ENCODE measurements around the gene DAO. TPM values are rescaled to one million over a fixed set of nuclear protein-coding genes. Genes with fewer than 3 reads are reported as not detected.
A peak's percentile ranks its signal among the peaks of the same experiment; 100 is the strongest.

Gene DAO
- total RNA-seq, 1 experiment from 2014 or later, result not detected

DNA sequence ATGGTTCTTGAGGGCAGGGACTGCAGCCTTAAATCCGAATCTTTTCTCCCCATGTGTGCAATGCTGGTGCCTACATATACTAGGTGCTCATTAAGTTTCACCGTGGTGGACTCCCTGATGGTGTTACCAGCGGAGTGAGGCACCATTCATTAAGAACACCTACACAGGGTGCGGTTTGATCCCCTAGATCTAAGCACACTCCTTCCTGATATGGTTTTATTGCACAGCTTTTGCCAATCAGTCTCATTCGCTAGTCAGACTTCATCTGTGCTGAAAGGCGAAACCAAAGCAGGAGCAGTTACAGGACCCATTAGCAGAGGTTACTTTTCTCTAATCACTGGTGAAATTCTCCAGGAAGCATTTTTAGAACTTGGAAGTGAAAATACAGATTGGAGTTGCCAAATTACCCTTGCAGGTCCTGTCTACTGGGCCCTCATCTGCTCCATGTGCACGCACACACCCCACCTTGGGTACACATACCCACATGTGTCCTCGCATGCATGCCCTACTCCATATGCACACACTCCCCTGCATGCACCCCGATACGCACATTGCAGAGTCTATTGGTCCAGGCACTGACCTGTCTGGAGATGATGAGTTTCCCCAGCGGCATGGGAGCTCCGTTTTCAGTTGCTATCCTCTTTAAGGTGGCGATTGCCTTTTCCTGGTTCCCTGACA is 58.5 kb downstream of the DAO start:
- TF ChIP-seq, protein P1, sequence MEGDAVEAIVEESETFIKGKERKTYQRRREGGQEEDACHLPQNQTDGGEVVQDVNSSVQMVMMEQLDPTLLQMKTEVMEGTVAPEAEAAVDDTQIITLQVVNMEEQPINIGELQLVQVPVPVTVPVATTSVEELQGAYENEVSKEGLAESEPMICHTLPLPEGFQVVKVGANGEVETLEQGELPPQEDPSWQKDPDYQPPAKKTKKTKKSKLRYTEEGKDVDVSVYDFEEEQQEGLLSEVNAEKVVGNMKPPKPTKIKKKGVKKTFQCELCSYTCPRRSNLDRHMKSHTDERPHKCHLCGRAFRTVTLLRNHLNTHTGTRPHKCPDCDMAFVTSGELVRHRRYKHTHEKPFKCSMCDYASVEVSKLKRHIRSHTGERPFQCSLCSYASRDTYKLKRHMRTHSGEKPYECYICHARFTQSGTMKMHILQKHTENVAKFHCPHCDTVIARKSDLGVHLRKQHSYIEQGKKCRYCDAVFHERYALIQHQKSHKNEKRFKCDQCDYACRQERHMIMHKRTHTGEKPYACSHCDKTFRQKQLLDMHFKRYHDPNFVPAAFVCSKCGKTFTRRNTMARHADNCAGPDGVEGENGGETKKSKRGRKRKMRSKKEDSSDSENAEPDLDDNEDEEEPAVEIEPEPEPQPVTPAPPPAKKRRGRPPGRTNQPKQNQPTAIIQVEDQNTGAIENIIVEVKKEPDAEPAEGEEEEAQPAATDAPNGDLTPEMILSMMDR (conservative IDR thresholded peaks at IDR 0.05; ENCODE audit: low read depth, low read length), result no peak
- no peak for TF ChIP-seq EZH2 (IDR thresholded peaks at IDR 0.05; ENCODE audit: borderline replicate concordance, low read depth, low read length, poor library complexity, severe bottlenecking)
- H3K36me3 ChIP-seq (ENCODE audit: insufficient read depth, low read length, poor library complexity, severe bottlenecking), result no peaks in the 10 kb centered on the region
- CTCF ChIA-PET, result no interaction called here
- no peak overlapping the region for H3K4me3 ChIP-seq (ENCODE audit: low read depth, low read length, poor library complexity, severe bottlenecking)
- H3K27ac ChIP-seq (ENCODE audit: low read depth, low read length, poor library complexity, severe bottlenecking), result no peak overlapping the region
- POLR2A ChIA-PET (ENCODE audit: low non-redundant PET), result no interaction called here
- no peak for DNase-seq (ENCODE audit: low spot score)
- intact Hi-C loops (cut with micrococcal nuclease; ENCODE audit: unreplicated experiment), result no loop called here
- H3K4me1 ChIP-seq (ENCODE audit: insufficient read depth, low read length, poor library complexity, severe bottlenecking), result no peaks in the 10 kb centered on the region
- no TSS peak for BruUV-seq (replicated peaks)
- no peaks in the 10 kb centered on the region for H3K9me3 ChIP-seq (ENCODE audit: low read depth, low read length, poor library complexity, severe bottlenecking)
- peaks cover 41% of the 10 kb centered on the region for H3K27me3 ChIP-seq (replicated peaks; ENCODE audit: insufficient read depth, low read depth, low read length, poor library complexity)

DNA sequence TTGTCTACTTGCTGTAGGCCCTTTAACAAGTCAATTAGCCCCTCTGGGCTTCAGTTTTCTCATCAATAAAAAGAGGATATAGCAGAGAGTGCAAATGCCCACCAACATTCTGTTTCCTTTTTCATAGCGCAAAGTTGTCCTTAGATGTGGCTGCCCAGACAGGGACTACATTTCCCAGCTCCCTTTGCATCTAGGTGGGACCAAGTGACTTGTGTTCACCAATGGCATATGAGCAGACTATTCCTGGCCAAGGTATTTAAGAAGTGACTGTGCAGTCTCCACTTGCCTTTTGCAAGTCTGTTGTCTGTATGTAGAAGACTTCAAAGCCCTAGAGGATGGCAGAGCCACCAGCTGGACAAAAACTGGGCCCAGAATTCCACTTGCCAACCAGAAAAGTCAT is 59.7 kb downstream of the DAO start:
- CTCF ChIA-PET, result no interaction called here
- no peaks in the 10 kb centered on the region for H3K4me1 ChIP-seq (ENCODE audit: insufficient read depth, low read length, poor library complexity, severe bottlenecking)
- H3K4me3 ChIP-seq (ENCODE audit: low read depth, low read length, poor library complexity, severe bottlenecking), result no peak overlapping the region
- POLR2A ChIA-PET (ENCODE audit: low non-redundant PET), result no interaction called here
- H3K27ac ChIP-seq (ENCODE audit: low read depth, low read length, poor library complexity, severe bottlenecking), result no peak overlapping the region
- no peaks in the 10 kb centered on the region for H3K9me3 ChIP-seq (ENCODE audit: low read depth, low read length, poor library complexity, severe bottlenecking)
- TF ChIP-seq, protein P1 (conservative IDR thresholded peaks at IDR 0.05; ENCODE audit: low read depth, low read length), result no peak
- no peak for TF ChIP-seq EZH2 (IDR thresholded peaks at IDR 0.05; ENCODE audit: borderline replicate concordance, low read depth, low read length, poor library complexity, severe bottlenecking)
- BruUV-seq (replicated peaks), result no TSS peak
- H3K36me3 ChIP-seq (ENCODE audit: insufficient read depth, low read length, poor library complexity, severe bottlenecking), result no peaks in the 10 kb centered on the region
- H3K27me3 ChIP-seq (replicated peaks; ENCODE audit: insufficient read depth, low read depth, low read length, poor library complexity), result peaks cover 32% of the 10 kb centered on the region
- peak; percentile 10 for DNase-seq (ENCODE audit: low spot score)
- intact Hi-C loops (cut with micrococcal nuclease; ENCODE audit: unreplicated experiment), result no loop called here

DNA sequence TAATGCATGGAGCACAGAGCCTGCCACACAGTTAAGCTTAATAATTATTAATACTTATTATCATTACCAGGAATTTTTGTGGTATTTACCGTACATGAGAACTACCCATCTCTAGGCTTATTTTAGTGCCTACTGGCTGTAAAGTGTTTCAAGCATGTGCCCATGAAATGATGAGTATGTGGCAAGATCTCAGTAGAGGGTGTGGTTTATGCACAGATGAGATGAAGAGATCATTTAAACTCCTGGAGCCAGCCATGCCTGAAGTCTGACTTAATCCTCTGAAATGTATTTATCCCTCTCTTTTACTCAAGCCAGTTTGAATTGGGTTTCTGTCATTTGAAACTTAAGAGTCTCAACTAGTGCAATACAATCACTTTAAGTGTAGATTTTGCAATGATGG is 60.2 kb downstream of the DAO start:
- TF ChIP-seq, protein P1 (conservative IDR thresholded peaks at IDR 0.05; ENCODE audit: low read depth, low read length), result no peak
- TF ChIP-seq EZH2 (IDR thresholded peaks at IDR 0.05; ENCODE audit: borderline replicate concordance, low read depth, low read length, poor library complexity, severe bottlenecking), result no peak
- intact Hi-C loops (cut with micrococcal nuclease; ENCODE audit: unreplicated experiment), result no loop called here
- no peaks in the 10 kb centered on the region for H3K36me3 ChIP-seq (ENCODE audit: insufficient read depth, low read length, poor library complexity, severe bottlenecking)
- ChIA-PET CTCF (no interaction called here), POLR2A (ENCODE audit: low non-redundant PET) (no interaction called here)
- no peaks in the 10 kb centered on the region for H3K9me3 ChIP-seq (ENCODE audit: low read depth, low read length, poor library complexity, severe bottlenecking)
- no peak overlapping the region for H3K27ac ChIP-seq (ENCODE audit: low read depth, low read length, poor library complexity, severe bottlenecking)
- H3K4me1 ChIP-seq (ENCODE audit: insufficient read depth, low read length, poor library complexity, severe bottlenecking), result no peaks in the 10 kb centered on the region
- H3K27me3 ChIP-seq (replicated peaks; ENCODE audit: insufficient read depth, low read depth, low read length, poor library complexity), result peaks cover 27% of the 10 kb centered on the region
- H3K4me3 ChIP-seq (ENCODE audit: low read depth, low read length, poor library complexity, severe bottlenecking), result no peak overlapping the region
- BruUV-seq (replicated peaks), result no TSS peak
- DNase-seq (ENCODE audit: low spot score), result no peak
